Stimulated activated CD8-positive, alpha-beta memory T cell treated with anti-CD3 and anti-CD28 coated beads, Interleukin-4, amount 100 ng/mL, for 48 hours (primary cell): ENCODE measurements around the gene UBIAD1.
"Not testable (repeated sequence)": the region's sequence is repeated elsewhere in the genome, so short reads cannot be mapped to it uniquely, and the experiment has no call there.

Source experiments
- DNase-seq: peaks from one replicate; pipeline ENCODE4 v3.0.0-alpha.2; 2020

Gene UBIAD1

DNA sequence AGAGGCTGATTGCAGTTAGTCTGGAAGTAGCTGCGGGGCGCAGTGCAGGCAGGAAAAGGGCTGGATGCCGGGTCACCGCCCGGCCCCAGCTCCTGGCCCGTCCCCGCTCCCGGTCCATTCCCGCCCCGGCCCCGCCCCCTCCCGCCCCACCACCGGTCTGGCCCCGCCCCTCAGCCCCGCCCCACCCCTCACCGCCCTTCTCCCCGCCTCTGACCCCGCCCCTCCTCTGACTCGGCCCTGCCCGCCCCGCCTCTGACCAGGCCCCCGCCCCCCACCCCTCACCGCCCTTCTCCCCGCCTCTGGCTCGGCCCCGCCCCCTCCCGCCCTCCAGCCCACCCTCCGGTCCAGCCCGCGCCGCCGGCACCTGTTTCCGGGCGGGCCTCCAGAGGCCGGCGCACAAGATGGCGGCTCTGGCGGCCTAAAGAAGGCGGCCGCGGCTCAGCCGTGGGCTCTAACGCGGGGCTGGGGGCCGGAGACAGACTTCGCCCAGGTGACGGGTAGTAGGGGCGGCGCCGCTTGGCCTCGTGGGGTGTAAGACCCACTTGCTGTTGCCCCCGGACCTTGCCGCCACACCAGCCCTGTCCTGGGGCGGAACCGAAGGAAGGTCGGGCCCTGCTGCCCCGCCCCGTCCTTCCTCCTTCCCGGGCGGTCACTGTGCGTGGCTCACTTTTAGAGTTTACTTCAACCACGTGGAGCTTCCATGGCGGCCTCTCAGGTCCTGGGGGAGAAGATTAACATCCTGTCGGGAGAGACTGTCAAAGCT is at the start of gene UBIAD1:
Gene UBIAD1, plus strand, starts transcription at position 367 of the 763 bp plus-strand sequence. Its CDS starts 334 bp downstream, at position 701.
- peak; percentile 88 for DNase-seq

GRCh38 chr1:11227106-11228077 is 45.6 kb upstream of the UBIAD1 start:
- no peak for DNase-seq

DNA sequence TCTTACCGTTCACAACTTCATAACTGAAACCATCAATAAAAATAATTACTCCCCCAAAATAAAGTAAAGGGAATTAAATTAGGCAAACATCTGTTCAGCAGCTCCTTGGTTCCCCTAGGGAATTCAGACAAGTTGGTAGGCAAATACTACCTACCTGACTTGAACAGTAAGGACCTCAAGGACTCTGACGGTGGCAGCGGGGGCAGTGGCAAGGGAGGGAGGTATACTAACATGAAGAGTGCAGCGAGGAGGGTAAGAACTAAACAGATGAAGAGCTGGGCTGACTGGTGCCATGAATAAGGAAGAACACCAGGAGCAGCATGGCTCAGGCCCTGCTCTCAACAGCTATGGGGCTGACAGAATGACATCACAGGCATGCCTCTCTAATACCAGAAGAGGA is 43.8 kb upstream of the UBIAD1 start:
- no peak for DNase-seq

DNA sequence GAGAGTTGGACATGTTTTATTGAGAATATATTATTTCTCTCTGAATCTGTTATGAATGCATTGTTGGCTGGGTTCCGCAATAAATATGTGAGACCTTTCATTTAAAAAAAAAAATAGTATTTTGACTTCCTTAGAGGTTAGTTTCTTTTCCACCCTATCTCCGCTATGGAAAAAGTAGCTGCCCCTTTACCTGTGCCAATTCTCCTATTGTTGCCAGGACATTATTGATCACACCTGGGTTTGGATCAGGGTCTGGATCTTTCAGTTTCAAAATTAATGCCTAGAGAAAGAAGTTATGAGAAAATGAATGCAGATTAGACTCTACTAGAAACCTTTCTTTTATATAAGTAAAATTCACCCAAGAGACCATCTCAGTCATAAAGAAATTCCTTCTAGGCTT is 39.8 kb upstream of the UBIAD1 start:
- no peak for DNase-seq

- no peak for DNase-seq
These were observed 35.6 kb upstream of the UBIAD1 start for GRCh38 chr1:11237356-11237755.

DNA sequence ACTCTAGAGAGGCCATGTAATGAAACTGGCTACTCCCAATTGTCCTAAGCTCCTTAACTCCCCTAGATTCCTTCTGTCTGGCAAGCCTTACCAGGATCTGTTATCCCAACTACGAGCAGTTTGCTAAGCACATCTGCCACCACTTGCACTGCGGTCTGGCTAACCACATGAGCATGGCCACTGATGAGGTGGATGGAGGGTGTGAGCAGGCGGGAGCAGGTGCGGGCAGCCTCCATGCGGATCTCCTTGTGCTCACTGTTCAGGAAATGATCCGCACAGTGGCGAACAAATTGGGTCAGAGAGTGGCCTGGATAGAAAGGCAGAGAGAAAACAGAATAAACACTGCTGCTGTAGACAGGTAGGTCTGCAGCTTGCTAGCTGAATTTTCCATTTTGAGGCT is 34.7 kb upstream of the UBIAD1 start:
- no peak for DNase-seq

- DNase-seq: no peak
These were observed 27.8 kb upstream of the UBIAD1 start for GRCh38 chr1:11245248-11245647.

GRCh38 chr1:11245904-11246719 is 26.9 kb upstream of the UBIAD1 start:
- no peak for DNase-seq

DNA sequence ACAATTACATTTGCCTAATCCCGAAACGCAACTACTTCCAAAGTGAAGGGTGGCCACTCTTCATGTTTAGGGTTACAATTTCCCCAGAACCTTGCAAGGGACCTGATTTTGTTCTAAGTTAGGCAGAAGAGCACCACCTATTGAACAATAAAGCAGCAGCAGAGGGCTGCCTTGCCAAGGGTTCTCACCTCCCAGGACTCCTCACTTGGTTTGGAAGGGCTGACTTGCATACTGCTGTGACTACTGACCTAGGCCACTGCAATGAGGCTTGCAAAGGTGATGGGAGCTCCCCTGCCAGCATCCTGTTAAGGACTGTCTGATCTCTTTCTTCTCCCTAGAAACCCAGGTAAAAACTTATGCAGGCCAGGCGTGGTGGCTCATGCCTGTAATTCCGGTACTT is 24.8 kb upstream of the UBIAD1 start:
- DNase-seq: no peak

- no peak for DNase-seq
These were observed 20.5 kb upstream of the UBIAD1 start for GRCh38 chr1:11252538-11252937.

DNA sequence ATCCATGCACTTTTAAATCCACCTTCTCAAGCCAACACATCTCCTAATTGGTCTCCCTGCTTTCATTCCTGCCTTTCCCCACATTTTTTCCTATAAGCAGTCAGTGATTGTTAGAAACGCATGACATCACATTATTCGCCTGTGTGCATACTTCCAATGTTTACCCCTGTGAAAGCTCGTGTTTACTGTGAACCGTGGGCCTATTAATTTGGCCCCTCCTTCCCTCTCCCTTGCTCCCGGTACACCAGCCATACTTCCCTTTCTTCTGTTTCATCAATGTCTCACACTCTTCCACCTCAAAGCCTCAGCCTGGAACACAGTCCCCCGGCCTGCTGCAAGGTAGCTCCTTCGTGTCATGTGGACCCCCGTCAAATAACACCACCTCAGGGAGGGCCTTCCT is 19.8 kb upstream of the UBIAD1 start:
- no peak for DNase-seq

DNA sequence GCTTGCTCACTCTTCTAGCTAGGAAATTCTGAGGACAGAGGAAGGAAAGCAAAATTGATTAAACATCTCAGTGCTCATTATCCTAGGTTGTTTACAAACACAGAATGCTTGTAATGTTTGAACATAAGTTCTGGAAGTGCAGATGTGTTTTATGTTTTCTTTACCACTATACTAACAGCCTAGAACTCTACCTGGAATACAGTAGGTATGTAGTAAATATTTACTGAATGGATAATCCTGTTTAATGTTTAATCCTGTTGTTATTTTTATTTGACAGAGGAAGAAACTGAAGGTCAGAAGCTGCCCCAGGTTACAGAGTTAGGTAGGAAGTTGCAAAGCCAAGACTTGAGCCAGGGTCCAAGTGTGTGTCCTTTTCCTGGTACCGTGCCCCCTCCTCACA is 16.7 kb upstream of the UBIAD1 start:
- DNase-seq: no peak

DNA sequence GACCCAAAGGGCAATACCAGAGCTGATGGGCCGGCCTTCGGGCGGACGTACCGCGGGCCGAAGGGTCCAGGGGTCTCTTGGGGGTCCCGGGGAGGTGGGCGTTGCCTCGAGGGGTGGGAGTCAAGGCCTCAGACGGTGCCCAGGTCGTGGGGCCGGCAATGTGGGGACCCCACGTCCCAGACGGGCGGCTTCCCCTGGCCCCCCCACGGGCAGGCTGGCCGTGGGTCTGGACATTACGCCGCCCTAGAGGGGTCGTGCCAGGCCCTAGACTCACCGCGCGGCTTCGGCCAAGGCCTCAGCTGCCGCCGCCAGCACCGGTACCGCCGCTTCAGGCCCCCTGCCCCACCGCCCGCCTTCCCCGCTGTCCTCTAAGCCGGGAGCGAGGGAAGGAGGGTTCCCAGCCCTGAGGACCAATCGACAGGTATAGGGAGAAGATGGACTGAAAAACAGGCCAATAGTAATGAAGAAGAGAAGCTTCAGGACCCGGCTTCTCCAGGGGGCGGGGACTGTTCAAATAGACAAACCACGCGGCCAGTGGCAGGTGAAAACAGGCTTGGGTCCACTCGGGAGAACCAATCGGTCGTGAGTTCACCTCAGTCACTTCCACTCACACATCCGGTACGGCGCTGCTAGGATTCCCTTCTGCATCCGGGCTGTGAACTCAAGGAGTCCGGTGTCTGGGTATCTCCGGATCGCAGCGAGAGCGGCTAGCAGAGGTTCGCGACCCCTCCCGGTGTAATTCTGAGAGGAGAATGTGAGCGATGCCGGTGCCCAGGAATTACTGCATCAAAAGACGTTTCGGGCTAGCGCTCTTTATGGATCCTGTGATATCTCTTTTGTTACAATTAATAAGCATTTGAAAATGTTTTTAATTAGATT is 10.6 kb upstream of the UBIAD1 start, which contains the start of gene MTOR:
Gene MTOR, minus strand, starts transcription at position 381 of the 879 bp plus-strand sequence. CDS start 3,142 bp downstream, outside the sequence.
- DNase-seq: peak; percentile 96

DNA sequence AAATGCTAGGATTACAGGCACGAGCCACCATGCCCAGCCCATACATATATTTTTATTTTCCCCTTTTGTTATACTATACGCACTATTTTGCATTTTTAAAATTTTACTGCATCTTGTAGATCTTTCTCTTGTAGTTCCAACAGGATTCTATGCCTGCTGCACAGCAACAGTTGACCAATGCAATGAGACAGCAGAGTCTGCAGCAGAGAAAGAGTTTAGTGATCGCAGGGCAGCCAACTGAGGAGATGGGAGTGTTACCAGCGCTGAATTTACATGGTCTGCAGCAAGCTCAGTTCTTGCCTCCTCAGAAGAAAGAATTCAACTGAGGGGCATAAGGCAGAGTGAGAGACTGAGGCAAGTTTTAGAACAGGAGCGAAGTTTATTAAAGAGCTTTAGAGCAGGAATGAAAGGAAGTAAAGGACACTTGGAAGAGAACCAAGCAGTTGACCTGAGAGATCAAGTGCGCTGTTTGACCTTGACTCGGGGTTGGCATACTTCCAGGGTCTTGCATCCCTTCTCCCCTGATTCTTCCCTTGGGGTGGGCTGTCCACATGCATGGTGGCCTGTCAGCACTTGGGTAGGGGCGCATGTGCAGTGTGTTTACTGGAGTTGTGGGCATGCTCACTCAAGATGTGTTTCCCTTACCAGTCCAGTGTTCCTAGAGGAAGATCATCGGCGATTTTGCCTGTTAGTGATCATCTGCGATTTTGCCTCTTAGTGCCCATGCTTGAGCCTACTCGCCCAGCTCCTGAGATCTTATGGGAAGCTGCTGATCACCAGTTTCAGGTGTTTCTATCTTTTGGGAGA is 6.5 kb upstream of the UBIAD1 start:
- DNase-seq: no peak

GRCh38 chr1:11267350-11268337 is 5.4 kb upstream of the UBIAD1 start:
- DNase-seq: not testable (repeated sequence)

- DNase-seq: no peak
These were observed 510 bp upstream of the UBIAD1 start for GRCh38 chr1:11272544-11272831.

DNA sequence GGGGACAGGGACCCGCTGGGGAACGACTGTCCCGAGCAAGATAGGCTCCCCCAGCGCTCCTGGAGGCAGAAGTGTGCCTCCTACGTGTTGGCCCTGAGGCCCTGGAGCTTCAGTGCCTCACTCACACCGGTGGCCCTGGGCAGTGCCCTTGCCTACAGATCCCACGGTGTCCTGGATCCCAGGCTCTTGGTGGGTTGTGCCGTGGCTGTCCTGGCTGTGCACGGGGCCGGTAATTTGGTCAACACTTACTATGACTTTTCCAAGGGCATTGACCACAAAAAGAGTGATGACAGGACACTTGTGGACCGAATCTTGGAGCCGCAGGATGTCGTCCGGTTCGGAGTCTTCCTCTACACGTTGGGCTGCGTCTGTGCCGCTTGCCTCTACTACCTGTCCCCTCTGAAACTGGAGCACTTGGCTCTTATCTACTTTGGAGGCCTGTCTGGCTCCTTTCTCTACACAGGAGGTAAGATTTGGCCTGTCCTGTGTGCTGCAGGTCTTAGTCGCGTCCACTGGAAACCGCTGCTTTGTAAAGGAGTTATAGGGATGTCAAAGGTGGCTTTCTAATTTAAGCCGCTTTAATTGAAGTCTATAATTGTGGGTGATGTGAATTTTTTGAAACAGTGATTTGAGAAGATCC is 717 bp downstream of the UBIAD1 start:
- no peak for DNase-seq

DNA sequence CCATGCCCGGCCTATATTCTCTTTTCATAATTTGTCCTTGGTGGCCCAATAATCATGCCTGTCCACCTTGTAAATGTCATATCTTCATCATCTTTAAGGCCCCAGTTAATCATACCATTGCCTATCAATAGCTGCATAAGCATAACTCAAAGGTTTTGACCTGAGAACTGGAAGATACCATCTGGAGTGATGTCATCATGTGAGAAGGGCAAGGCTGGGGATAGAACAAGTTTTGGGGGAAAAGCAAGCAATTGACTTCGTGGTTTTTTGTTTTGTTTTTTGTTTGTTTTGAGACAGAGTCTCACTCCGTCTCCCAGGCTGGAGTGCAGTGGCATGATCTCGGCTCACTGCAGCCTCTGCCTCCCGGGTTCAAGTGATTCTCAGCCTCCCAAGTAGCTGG is 6.2 kb downstream of the UBIAD1 start:
- DNase-seq: no peak

DNA sequence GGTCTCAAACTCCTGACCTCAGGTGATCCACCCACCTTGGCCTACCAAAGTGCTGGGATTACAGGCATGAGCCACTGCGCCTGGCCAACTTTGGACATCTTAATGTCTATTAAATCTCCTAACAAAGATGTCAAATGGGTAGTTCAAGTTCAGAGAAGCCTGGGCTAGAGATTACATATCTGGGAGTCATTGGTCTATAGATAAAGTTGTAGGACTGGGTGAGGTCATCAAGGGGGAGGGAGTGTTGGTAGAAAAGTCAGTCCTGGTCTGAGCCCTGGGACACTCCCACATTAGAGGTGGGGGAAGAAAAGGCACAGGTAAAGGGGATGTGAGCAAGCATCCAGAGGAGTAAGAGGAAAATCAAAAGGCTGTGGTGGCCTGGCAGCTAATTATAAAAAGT is 6.6 kb downstream of the UBIAD1 start:
- no peak for DNase-seq
